ENCODE data around the gene TEAD3. TPM values are rescaled to one million over a fixed set of nuclear protein-coding genes. Genes with fewer than 3 reads are reported as not detected.

The TEAD3 gene
- total RNA-seq, 1 experiment from 2014 or later: 10.7 TPM

GRCh38 chr6:35451354-35452182 is 45.3 kb downstream of the TEAD3 start:
- no peak overlapping the region; the same call in 1 of the 2 replicates for H3K27ac ChIP-seq (ENCODE audit: low read length)
- BruUV-seq (replicated peaks): no TSS peak
- in situ Hi-C loops (cut with HindIII; ENCODE audit: low pct_unique_long_range_greater_than_20kb, low sequenced_read_pairs) (no loop called here), intact Hi-C loops (cut with micrococcal nuclease; ENCODE audit: unreplicated experiment) (no loop called here)
- ChIA-PET POLR2A (no interaction called here), CTCF (interaction anchor here (0.6 to 1.9 kb wide), 5 partner anchors 50 to 215 kb away, joined by 3 to 5 read pairs (median 3); partner anchors contain the start of gene PPARD)
- peaks cover 18% of the 10 kb centered on the region for H3K4me1 ChIP-seq (ENCODE audit: control insufficient read depth, insufficient read depth, low read length)
- no peaks in the 10 kb centered on the region for H3K27me3 ChIP-seq (ENCODE audit: control insufficient read depth, insufficient read depth, low read length)
- no peak for ATAC-seq
- DNase-seq (ENCODE audit: low read depth, low spot score): no peak
- no peaks in the 10 kb centered on the region for H3K36me3 ChIP-seq (ENCODE audit: control insufficient read depth, insufficient read depth, low read length)
- H3K9me3 ChIP-seq (ENCODE audit: control insufficient read depth, insufficient read depth, low read depth, low read length): no peaks in the 10 kb centered on the region
- TF ChIP-seq TCF7L2 (IDR thresholded peaks at IDR 0.05; ENCODE audit: low read depth, low read length) (no peak), REST (IDR thresholded peaks at IDR 0.05; ENCODE audit: insufficient read depth in 1 of 2, low read depth in 2 of 2, low read length in 1 of 2) (no peak), POLR2AphosphoS5 (IDR thresholded peaks at IDR 0.05; ENCODE audit: low read depth, low read length) (no peak), SIN3A (IDR thresholded peaks at IDR 0.05; ENCODE audit: borderline replicate concordance, insufficient read depth, low read depth, low read length) (no peak), CTCF (IDR thresholded peaks at IDR 0.05) (no peak)
- H3K4me3 ChIP-seq (ENCODE audit: low read depth in 2 of 2, low read length in 2 of 2): peak overlapping the region; percentile 62 to 65

GRCh38 chr6:35449287-35449881 is 47.5 kb downstream of the TEAD3 start:
- ATAC-seq (peak; percentile 83), DNase-seq (ENCODE audit: low read depth, low spot score) (no peak)
- no TSS peak for BruUV-seq (replicated peaks)
- ChIA-PET CTCF (interaction anchor here (0.5 to 2.0 kb wide), 8 partner anchors 29 to 156 kb away, joined by 3 to 34 read pairs (median 4); partner anchors contain the start of gene PPARD), POLR2A (interaction anchor here (0.6 kb wide), 1 partner anchor 458 kb away, joined by 5 read pairs; no protein-coding TSS in a partner anchor)
- Histone ChIP-seq H3K36me3 (ENCODE audit: control insufficient read depth, insufficient read depth, low read length) (no peaks in the 10 kb centered on the region), H3K9me3 (ENCODE audit: control insufficient read depth, insufficient read depth, low read depth, low read length) (no peaks in the 10 kb centered on the region), H3K27ac (ENCODE audit: low read length) (no peak overlapping the region), H3K27me3 (ENCODE audit: control insufficient read depth, insufficient read depth, low read length) (no peaks in the 10 kb centered on the region), H3K4me1 (ENCODE audit: control insufficient read depth, insufficient read depth, low read length) (peaks cover 18% of the 10 kb centered on the region), H3K4me3 (ENCODE audit: low read depth in 2 of 2, low read length in 2 of 2) (no peak overlapping the region)
- TF ChIP-seq TCF7L2 (IDR thresholded peaks at IDR 0.05; ENCODE audit: low read depth, low read length) (no peak), CTCF (IDR thresholded peaks at IDR 0.05) (peak; percentile 85), POLR2AphosphoS5 (IDR thresholded peaks at IDR 0.05; ENCODE audit: low read depth, low read length) (no peak), REST (IDR thresholded peaks at IDR 0.05; ENCODE audit: insufficient read depth in 1 of 2, low read depth in 2 of 2, low read length in 1 of 2) (no peak), SIN3A (IDR thresholded peaks at IDR 0.05; ENCODE audit: borderline replicate concordance, insufficient read depth, low read depth, low read length) (no peak)
- in situ Hi-C loops (cut with HindIII; ENCODE audit: low pct_unique_long_range_greater_than_20kb, low sequenced_read_pairs) (no loop called here), intact Hi-C loops (cut with micrococcal nuclease; ENCODE audit: unreplicated experiment) (loop anchor here (1.0 kb wide), 2 partner anchors 107 to 155 kb away; partner anchors contain the start of gene PPARD)
